Left ventricle myocardium inferior (tissue), 1 donor: ENCODE data around the gene PIP4K2C. TPM values are rescaled to one million over a fixed set of nuclear protein-coding genes. Genes with fewer than 3 reads are reported as not detected.

ENCODE experiments used
- DNase-seq: peaks from one replicate; pipeline ENCODE4 v3.0.0-alpha.2; 2020
- H3K27ac ChIP-seq: fragments of 200-600 bp; replicated peaks from 2 replicates; pipeline ENCODE4 v1.8.0; 2021
- H3K27me3 ChIP-seq: fragments of 200-600 bp; 2 replicates; pipeline ENCODE4 v1.8.0; 2021; ENCODE audit warnings: low read depth
- H3K36me3 ChIP-seq: fragments of 200-600 bp; 2 replicates; pipeline ENCODE4 v1.8.0; 2021
- H3K4me1 ChIP-seq: fragments of 200-600 bp; 2 replicates; pipeline ENCODE4 v1.8.0; 2021
- H3K4me3 ChIP-seq: fragments of 200-600 bp; 2 replicates; pipeline ENCODE4 v1.8.0; 2021; ENCODE audit warnings: mild to moderate bottlenecking, moderate library complexity
- H3K9me3 ChIP-seq: fragments of 200-600 bp; replicated peaks from 2 replicates; pipeline ENCODE4 v1.8.0; 2021
- intact Hi-C: fragments of 100-400 bp; cut with micrococcal nuclease; formaldehyde crosslinking; loops from one replicate; pipeline ENCODE4 v1.11.0; 2022
- total RNA-seq: library from RNA; stranded (reverse); fragmentation: NEBNext Ultra II Directional; extraction: Animal tissue kit (Norgen Biotek cat#: 25700); gene quantifications from one replicate; pipeline ENCODE4 v1.2.1, GENCODE V29; 2021
- TF ChIP-seq, protein P1 (sequence below): fragments of 200-600 bp; IDR thresholded peaks from 2 replicates; pipeline ENCODE4 v1.8.0; 2021; ENCODE audit warnings: antibody characterized with exemption, mild to moderate bottlenecking, borderline replicate concordance
- donor health status: DM: no; HTN: yes; CAD: no; lungs with severe emphysema.

Gene PIP4K2C
- total RNA-seq, 1 donor from 2014 or later: 12.3 TPM

GRCh38 chr12:57603324-57603723 is 12.3 kb downstream of the PIP4K2C start:
- H3K27me3 ChIP-seq: no peaks in the 10 kb centered on the region
- peaks cover 52% of the 10 kb centered on the region for H3K4me1 ChIP-seq
- intact Hi-C loops: no loop called here
- DNase-seq: no peak
- peak overlapping the region; percentile 83 for H3K4me3 ChIP-seq
- peak overlapping the region; percentile 92 for H3K27ac ChIP-seq
- TF ChIP-seq, protein P1, sequence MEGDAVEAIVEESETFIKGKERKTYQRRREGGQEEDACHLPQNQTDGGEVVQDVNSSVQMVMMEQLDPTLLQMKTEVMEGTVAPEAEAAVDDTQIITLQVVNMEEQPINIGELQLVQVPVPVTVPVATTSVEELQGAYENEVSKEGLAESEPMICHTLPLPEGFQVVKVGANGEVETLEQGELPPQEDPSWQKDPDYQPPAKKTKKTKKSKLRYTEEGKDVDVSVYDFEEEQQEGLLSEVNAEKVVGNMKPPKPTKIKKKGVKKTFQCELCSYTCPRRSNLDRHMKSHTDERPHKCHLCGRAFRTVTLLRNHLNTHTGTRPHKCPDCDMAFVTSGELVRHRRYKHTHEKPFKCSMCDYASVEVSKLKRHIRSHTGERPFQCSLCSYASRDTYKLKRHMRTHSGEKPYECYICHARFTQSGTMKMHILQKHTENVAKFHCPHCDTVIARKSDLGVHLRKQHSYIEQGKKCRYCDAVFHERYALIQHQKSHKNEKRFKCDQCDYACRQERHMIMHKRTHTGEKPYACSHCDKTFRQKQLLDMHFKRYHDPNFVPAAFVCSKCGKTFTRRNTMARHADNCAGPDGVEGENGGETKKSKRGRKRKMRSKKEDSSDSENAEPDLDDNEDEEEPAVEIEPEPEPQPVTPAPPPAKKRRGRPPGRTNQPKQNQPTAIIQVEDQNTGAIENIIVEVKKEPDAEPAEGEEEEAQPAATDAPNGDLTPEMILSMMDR: no peak
- no peaks in the 10 kb centered on the region for H3K9me3 ChIP-seq
- H3K36me3 ChIP-seq: peaks cover 46% of the 10 kb centered on the region

- peak overlapping the region; percentile 83 for H3K4me3 ChIP-seq
- H3K27me3 ChIP-seq: no peaks in the 10 kb centered on the region
- no peaks in the 10 kb centered on the region for H3K9me3 ChIP-seq
- TF ChIP-seq, protein P1: no peak
- peaks cover 45% of the 10 kb centered on the region for H3K36me3 ChIP-seq
- peaks cover 58% of the 10 kb centered on the region for H3K4me1 ChIP-seq
- peak overlapping the region; percentile 92 for H3K27ac ChIP-seq
- peak; percentile 54 for DNase-seq
- intact Hi-C loops: no loop called here
Observed at GRCh38 chr12:57603815-57604453, 12.9 kb downstream of the PIP4K2C start.

DNA sequence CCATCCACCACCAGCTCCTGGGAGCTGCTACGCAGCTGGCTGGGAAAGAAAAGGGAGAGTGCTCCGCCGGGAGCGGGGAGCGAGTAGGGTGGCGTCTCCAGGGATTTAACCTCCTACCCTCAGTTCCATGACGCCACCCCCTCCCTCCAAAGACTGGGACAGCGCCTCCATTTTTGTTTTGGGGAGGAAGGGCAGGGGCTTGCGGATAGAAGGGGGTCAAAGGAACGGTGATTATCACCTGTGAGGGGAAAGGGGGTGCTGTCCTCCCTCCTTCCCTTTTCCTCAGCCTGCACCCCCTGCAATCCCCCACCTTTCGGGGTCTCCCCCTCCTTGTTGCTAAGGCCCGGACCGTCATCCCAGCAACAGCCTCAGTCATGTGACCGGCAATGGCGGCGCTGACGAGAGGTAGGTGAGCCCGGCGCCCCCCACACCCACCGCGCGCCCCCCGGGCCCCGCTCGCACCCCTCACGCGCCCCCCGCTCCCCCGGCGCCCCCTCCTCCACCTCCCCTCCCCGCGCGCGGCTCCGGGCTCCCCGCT is 13.5 kb downstream of the PIP4K2C start, which contains the start of gene DTX3:
Gene DTX3 (plus strand): TSS at position 371 of the 538 bp plus-strand sequence. CDS start 1,694 bp downstream, outside the sequence.
- intact Hi-C loops: no loop called here
- no peak for DNase-seq
- no peaks in the 10 kb centered on the region for H3K9me3 ChIP-seq
- peaks cover 64% of the 10 kb centered on the region for H3K4me1 ChIP-seq
- H3K36me3 ChIP-seq: peaks cover 39% of the 10 kb centered on the region
- H3K27me3 ChIP-seq: no peaks in the 10 kb centered on the region
- TF ChIP-seq, protein P1: no peak
- peak within 1 kb of the TSS; percentile 83 for H3K4me3 ChIP-seq
- H3K27ac ChIP-seq: peak within 1 kb of the TSS; percentile 92

- Histone ChIP-seq H3K4me1 (peaks cover 70% of the 10 kb centered on the region), H3K27ac (peak overlapping the region; percentile 92), H3K27me3 (no peaks in the 10 kb centered on the region), H3K9me3 (no peaks in the 10 kb centered on the region), H3K4me3 (peak overlapping the region; percentile 83), H3K36me3 (peaks cover 32% of the 10 kb centered on the region)
- TF ChIP-seq, protein P1: no peak
- DNase-seq: peak; percentile 55
- intact Hi-C loops: no loop called here
Observed at GRCh38 chr12:57604992-57605810, 14.2 kb downstream of the PIP4K2C start.

GRCh38 chr12:57605811-57606311 is 14.9 kb downstream of the PIP4K2C start:
- Histone ChIP-seq H3K4me1 (peaks cover 77% of the 10 kb centered on the region), H3K36me3 (peaks cover 26% of the 10 kb centered on the region), H3K27ac (peak overlapping the region; percentile 92), H3K9me3 (no peaks in the 10 kb centered on the region), H3K27me3 (no peaks in the 10 kb centered on the region), H3K4me3 (peak overlapping the region; percentile 83)
- intact Hi-C loops: no loop called here
- TF ChIP-seq, protein P1: no peak
- no peak for DNase-seq
